HG03460 (cell line): ENCODE results near the gene UBN1.
A peak's percentile ranks its signal among the peaks of the same experiment; 100 is the strongest.

Experiments
- ATAC-seq: cut with Tn5 transposase; IDR thresholded peaks from one replicate; pipeline ENCODE4 v1.9.1; 2021; ENCODE audit not compliant: unreplicated experiment

UBN1 gene

GRCh38 chr16:4846901-4847773 lies at the start of gene UBN1, which contains the start of gene GLYR1:
TSS of gene UBN1 (plus strand) at chr16:4847481. CDS start at chr16:4852918, 5,437 bp downstream.
TSS of gene GLYR1 (minus strand) at chr16:4847288. CDS start at chr16:4847265, 23 bp downstream.
- peak; percentile 83 for ATAC-seq

- no peak for ATAC-seq
These were observed 49.5 kb upstream of the UBN1 start for GRCh38 chr16:4797805-4798252.

- ATAC-seq = no peak
These were observed 48.8 kb upstream of the UBN1 start for GRCh38 chr16:4798456-4798855.

GRCh38 chr16:4799171-4799855 lies 48.0 kb upstream of the UBN1 start:
- no peak for ATAC-seq

- ATAC-seq = no peak
These were observed 46.8 kb upstream of the UBN1 start for GRCh38 chr16:4800290-4801041.

GRCh38 chr16:4801051-4801961 lies 46.0 kb upstream of the UBN1 start:
- no peak for ATAC-seq

GRCh38 chr16:4801962-4802658 lies 45.2 kb upstream of the UBN1 start, which contains the start of gene ROGDI:
TSS of gene ROGDI (minus strand) at chr16:4802633. CDS start at chr16:4802571, 62 bp downstream.
- peak; percentile 55 for ATAC-seq

- ATAC-seq = peak; percentile 89
These were observed 44.5 kb upstream of the UBN1 start for GRCh38 chr16:4802659-4803287.

GRCh38 chr16:4803401-4803844 lies 43.9 kb upstream of the UBN1 start:
- no peak for ATAC-seq

- ATAC-seq = no peak
These were observed 43.2 kb upstream of the UBN1 start for GRCh38 chr16:4803898-4804762.

- no peak for ATAC-seq
These were observed 42.0 kb upstream of the UBN1 start for GRCh38 chr16:4805231-4805630.

- ATAC-seq = no peak
These were observed 41.0 kb upstream of the UBN1 start for GRCh38 chr16:4806280-4806679.

GRCh38 chr16:4811242-4811641 lies 36.0 kb upstream of the UBN1 start:
- no peak for ATAC-seq

- ATAC-seq = no peak
These were observed 35.5 kb upstream of the UBN1 start for GRCh38 chr16:4811773-4812172.

GRCh38 chr16:4813251-4814003 lies 33.9 kb upstream of the UBN1 start:
- ATAC-seq = no peak

- ATAC-seq = no peak
These were observed 33.2 kb upstream of the UBN1 start for GRCh38 chr16:4814046-4814445.

- no peak for ATAC-seq
These were observed 32.6 kb upstream of the UBN1 start for GRCh38 chr16:4814542-4815173.
